ENCODE results near the gene CNPY3.
"Not testable (repeated sequence)": the region's sequence is repeated elsewhere in the genome, so short reads cannot be mapped to it uniquely, and the experiment has no call there.

Gene CNPY3

GRCh38 chr6:42916288-42916687, 13.0 kb upstream of the CNPY3 start:
- DNase-seq, result no peak

GRCh38 chr6:42921801-42922200, 7.5 kb upstream of the CNPY3 start:
- DNase-seq, result no peak

DNA sequence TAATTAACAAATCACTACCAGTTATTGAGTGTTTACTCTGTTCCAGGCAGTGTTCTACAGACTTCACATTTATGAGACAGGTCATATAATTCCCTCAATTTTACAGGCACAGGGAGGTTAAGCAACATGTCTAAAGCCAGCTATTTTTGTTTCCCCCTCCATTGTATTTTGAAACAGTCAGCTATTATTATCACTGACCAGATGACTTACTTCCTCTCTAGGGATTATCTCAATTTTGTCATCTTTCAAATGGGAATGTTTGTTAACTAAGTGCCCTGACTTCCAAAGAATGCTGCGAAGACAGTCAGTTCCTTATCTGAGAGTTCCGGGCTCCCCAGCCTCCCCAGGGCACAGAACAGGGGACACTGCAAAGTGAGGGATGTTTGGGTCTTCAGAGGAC, 5.6 kb upstream of the CNPY3 start:
- DNase-seq, result no peak

GRCh38 chr6:42925248-42925857, 3.9 kb upstream of the CNPY3 start:
- no peak for DNase-seq

DNA sequence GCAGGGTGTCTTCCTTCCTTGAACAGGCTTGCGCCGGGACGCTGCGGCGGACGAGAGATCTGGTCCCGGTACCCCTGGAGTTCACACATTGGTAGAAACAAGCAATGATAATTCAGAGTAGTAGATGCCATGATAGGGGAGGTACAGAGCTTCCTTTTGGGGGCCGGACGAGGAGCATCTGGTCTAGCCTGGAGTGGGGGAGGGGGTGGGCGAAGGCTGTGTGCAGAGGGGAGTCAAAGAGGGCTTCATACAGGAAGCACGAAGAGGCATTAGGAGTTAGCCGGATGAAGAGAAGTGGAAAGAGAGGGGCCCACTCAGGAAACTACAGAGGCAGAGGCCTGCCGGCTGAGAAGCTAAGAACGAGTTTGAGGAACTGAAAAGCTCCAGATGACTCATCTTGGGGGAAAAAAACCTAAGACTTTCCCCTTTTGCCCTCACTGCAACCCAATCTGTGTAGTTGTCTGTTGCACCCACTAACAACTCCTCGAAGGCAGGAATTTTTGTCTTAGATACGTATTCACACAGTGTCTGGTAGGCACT, 611 bp downstream of the CNPY3 start:
- peak; percentile 79 for DNase-seq

DNA sequence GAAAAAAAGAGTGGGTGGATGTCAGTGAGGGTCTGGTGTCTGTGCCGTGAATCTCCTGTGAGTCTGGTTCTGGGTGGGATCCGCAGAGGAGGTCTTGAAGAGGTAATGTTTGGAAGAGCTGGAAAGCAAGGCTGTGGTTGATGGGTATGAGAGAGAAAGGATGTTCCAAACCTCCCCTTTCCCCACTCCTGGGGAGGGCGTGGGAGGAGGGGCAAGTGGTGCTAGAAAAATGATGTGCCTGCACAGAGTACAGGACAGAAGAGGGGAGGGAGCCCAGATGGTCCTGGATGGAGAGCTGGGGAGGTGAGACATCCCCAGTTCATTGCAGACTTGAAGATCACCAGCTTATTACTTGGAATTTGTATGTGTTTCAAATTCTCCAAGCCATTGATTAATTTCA, 3.1 kb downstream of the CNPY3 start:
- no peak for DNase-seq

GRCh38 chr6:42933205-42933604, 3.9 kb downstream of the CNPY3 start:
- no peak for DNase-seq

DNA sequence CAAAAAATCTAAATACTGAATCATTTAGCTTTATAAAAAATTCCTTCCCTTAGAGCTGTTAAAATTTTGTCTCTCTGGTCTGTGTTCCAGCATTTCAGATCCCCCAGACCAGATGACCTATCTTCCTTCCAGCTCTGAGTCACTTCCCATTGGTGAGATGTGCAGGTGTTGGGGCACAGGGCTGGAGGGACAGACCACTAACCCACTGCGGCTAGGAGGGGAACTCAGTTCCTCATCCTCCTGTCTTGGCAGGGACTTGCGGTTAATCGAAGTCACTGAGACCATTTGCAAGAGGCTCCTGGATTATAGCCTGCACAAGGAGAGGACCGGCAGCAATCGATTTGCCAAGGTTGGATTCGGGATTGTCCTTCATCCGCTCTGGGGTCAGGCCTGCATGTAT, 6.0 kb downstream of the CNPY3 start:
- DNase-seq, result no peak

- no peak for DNase-seq
Observed at GRCh38 chr6:42936398-42936797, 7.1 kb downstream of the CNPY3 start.

DNA sequence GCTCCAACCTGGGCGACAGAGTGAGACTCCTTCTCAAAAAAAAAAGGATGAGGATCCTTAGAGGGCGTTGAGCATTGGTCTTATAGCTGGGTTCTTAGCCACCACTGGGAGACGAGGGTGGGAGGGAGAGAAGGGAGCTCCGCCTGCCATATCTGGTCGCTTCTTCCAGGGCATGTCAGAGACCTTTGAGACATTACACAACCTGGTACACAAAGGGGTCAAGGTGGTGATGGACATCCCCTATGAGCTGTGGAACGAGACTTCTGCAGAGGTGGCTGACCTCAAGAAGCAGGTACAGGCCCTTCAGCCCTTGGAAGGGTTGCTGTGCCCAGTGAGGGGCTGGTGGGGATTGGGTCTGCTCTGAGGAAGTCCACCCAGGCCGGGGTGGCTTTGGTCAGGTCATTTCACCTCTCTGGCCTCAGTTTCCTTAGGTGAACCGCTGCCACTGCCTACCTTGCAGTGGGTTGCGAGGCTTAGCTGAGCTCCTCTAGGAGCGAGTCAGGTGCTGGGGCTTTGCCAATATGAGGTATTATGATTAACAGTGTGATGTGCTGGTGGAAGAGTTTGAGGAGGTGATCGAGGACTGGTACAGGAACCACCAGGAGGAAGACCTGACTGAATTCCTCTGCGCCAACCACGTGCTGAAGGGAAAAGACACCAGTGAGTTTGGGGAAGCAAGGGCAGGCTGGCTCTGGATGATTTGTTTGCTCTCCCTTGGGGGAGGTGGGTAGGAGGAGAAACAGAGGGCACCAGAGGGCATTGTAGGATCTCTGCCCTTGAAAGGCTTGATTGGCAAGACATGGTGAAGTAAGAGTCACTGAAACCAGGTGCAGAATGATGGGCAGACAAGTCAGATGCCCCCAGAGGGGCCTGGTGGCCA, 8.5 kb downstream of the CNPY3 start:
- DNase-seq, result no peak

DNA sequence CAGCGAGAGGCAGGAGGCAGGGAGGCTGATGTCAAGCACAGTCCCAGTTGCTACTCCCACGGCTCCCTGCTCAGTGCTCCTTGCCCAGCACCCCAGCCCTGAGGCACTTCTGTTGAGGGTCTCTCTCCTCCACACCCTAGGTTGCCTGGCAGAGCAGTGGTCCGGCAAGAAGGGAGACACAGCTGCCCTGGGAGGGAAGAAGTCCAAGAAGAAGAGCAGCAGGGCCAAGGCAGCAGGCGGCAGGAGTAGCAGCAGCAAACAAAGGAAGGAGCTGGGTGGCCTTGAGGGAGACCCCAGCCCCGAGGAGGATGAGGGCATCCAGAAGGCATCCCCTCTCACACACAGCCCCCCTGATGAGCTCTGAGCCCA, 9.1 kb downstream of the CNPY3 start:
- no peak for DNase-seq

DNA sequence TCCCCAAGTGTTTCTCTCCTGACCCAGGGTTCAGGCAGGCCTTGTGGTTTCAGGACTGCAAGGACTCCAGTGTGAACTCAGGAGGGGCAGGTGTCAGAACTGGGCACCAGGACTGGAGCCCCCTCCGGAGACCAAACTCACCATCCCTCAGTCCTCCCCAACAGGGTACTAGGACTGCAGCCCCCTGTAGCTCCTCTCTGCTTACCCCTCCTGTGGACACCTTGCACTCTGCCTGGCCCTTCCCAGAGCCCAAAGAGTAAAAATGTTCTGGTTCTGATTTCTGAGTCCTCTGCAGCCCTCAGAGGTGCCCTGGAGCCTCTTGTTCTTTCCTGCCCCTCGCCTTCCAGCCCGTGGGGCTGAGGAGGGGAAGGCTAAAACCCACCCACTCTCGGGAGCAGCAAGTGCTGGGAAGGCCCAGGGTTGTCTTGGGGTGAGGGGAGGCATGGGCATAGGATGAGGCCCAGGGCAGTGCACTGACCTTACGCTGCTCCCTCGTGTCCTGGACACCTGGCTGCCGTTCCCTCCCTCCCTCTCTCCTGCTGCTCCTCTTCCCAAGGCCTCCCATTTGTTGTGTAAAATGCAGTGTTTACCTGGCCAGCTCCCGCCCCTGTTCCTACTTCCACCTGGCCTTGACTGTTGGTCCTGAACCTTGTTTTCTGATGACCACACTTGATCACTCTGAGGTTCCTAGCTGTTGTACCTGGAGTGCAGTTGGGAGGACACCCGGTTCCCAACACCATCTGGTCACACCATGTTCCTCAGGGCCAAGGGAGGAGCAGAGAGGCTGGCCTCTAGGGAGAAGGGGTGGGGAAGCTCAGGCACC, 9.9 kb downstream of the CNPY3 start:
- no peak for DNase-seq

DNA sequence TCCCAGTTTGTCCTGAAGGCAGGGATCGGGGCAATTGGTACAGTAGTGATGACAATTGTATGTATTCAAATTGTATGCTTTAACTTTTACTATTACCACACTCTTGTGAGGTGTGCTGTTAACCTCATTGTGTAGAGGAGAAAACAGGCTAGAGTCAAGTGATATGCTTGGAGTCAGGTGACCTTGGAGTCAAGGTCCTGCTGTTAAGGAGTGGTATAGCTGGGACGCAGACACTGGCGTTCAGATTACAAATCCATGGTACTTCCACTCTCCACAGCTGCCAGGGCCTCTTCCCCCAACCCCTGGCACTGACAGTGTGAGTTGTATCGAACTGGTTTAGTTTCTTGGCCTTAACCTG, 10.5 kb downstream of the CNPY3 start:
- DNase-seq, result no peak

DNA sequence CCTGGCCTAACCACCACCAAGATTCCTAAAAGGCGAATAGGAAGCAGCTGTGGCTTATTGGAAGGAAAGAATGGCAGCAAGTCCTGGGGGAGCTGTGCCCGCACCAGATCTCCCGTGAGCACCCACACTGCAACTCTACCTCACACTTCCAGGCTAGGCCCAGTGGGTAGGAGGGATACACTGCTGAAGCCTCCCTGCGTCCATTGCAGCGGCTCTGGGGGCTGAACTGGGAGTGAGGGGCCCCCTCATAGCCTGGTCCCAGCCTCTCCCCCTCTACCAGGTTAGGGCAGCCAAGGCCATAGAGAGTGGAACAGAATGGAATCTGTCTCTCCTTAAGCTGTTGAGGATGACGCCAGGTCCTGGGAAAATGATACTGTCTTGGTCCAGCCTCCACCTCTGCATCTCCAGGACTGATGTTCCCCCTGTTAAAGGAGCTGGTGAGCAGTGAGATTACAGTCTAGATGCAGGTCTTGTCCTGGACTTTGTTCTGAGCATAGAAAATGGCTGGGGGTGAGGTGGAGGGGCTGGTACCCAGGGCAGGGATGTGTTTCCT, 11.3 kb downstream of the CNPY3 start:
- no peak for DNase-seq

DNA sequence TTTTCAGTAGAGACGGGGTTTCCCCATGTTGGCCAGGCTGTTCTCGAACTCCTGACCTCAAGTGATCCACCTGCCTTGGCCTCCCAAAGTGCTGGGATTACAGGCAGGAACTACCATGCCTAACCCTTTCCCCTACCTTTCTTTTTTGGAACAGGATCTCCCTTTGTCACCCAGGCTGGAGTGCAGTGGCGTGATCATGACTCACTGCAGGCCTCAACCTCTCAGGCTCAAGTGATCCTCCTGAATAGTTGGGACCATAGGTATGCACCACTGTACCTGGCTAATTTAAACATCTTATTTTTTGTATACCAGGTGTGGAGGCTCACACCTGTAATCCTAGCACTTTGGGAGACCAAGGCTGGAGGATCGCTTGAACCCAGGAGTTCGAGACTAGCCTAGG, 12.1 kb downstream of the CNPY3 start:
- DNase-seq, result not testable (repeated sequence)

DNA sequence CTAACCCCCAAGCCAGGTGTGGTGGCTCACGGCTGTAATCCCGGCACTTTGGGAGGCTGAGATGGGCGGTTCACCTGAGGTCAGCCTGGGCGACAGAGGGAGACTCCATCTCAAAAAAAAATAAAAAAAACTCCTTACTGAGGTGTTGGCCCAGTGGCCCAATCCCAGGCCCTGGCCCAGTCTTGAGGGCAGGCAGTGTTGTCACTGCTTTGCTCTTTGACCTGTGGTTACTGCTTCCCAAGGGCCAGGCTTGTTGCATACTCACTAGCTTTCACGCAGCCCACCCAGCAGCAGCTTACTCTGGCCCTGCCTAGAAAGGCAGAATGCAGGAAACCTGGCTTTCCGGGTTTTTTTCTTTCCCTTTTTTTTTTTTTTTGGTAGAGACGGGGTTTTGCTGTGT, 13.2 kb downstream of the CNPY3 start:
- DNase-seq, result no peak

DNA sequence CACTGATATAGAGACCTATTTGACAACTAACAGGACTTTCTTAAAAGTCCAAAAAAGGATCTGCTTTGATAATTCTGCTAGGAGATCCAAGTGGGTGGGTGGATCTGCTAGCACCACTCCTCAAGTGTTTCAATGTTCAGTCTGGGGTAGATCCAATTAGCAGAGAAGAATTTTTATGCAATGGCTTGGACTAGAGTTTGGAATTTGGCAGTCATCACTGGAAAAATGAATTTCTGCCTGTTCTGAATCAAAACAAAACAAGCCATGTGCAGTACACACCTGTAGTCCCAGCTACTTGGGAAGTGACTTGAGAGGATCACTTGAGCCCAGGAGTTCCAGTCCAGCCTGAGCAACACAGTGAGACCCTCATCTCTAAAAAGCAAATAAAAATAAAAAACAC, 18.7 kb downstream of the CNPY3 start:
- no peak for DNase-seq

- DNase-seq, result no peak
Observed at GRCh38 chr6:42952389-42952788, 23.1 kb downstream of the CNPY3 start.

GRCh38 chr6:42954405-42954804, 25.1 kb downstream of the CNPY3 start:
- DNase-seq, result not testable (repeated sequence)

DNA sequence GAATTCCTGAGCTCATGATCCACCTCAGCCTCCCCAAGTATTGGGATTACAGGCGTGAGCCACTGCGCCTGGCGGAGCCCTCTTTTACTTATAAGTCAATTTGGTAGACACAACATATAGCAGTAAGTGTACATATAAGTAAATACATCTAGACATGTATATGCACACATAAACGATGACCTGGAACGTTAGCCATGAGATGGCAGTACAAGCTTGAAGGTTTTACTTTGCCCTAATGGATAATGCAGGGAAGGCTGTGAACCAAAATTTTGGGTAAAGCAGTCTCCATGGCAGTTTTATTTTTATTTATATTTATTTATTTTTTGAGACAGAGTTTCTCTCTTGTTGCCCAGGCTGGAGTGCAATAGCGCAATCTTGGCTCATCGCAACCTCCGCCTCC, 28.8 kb downstream of the CNPY3 start:
- DNase-seq, result no peak

GRCh38 chr6:42959917-42960242, 30.6 kb downstream of the CNPY3 start:
- no peak for DNase-seq

- peak; percentile 87 for DNase-seq
Observed at GRCh38 chr6:42960243-42961019, 31.2 kb downstream of the CNPY3 start, which contains the start of gene GNMT. Gene GNMT, plus strand, starts transcription at chr6:42960754. Its CDS starts 14 bp downstream, at chr6:42960768.

Data from NCI-H146 (cell line).